OCI-LY7 (cell line): ENCODE data around the gene TEX14.

Source experiments
- EZH2phosphoT487 ChIP-seq: fragments of 200-600 bp; sonication (generic); IDR thresholded peaks from 2 replicates; pipeline ENCODE4 v1.6.1; 2018; ENCODE audit warnings: low read depth, borderline replicate concordance, mild to moderate bottlenecking, mixed run types, antibody characterized with exemption, low read length, moderate library complexity, mixed read lengths
- TF ChIP-seq, protein P1 (sequence below): fragments of 200-600 bp; sonication (generic); conservative IDR thresholded peaks from 2 replicates; pipeline ENCODE4 v1.5.1; 2014; ENCODE audit warnings: mild to moderate bottlenecking, antibody characterized with exemption, low read length, moderate library complexity, mixed read lengths

DNA sequence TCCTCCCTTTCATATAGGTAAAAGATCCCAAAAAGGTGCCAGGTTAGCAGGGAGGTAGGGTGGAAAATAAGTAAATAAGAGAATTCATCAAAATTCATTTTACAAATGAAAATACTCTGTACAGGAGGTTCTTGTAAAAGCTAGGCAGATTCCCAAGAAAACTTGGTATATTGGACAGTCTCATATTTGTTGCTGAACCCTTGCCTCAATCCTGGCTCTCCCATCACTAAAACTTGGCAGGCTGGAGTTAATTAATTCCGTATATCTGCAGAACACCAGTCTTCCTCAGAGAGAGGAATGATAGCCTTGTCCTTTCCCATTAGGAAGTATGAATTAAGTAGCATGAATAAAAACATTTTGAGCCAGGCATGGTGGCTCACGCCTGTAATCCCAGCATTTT is 111.2 kb downstream of the TEX14 start:
- TF ChIP-seq, protein P1, sequence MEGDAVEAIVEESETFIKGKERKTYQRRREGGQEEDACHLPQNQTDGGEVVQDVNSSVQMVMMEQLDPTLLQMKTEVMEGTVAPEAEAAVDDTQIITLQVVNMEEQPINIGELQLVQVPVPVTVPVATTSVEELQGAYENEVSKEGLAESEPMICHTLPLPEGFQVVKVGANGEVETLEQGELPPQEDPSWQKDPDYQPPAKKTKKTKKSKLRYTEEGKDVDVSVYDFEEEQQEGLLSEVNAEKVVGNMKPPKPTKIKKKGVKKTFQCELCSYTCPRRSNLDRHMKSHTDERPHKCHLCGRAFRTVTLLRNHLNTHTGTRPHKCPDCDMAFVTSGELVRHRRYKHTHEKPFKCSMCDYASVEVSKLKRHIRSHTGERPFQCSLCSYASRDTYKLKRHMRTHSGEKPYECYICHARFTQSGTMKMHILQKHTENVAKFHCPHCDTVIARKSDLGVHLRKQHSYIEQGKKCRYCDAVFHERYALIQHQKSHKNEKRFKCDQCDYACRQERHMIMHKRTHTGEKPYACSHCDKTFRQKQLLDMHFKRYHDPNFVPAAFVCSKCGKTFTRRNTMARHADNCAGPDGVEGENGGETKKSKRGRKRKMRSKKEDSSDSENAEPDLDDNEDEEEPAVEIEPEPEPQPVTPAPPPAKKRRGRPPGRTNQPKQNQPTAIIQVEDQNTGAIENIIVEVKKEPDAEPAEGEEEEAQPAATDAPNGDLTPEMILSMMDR, result no peak
- no peak for TF ChIP-seq EZH2phosphoT487
